ENCODE measurements around the gene SIRT3.
"Not testable (repeated sequence)": the region's sequence is repeated elsewhere in the genome, so short reads cannot be mapped to it uniquely, and the experiment has no call there.

SIRT3 gene

GRCh38 chr11:230431-230830 is 5.7 kb downstream of the SIRT3 start:
- Histone ChIP-seq H3K27me3 (ENCODE audit: control insufficient read depth, insufficient read depth, low read length) (no peaks in the 10 kb centered on the region), H3K9ac (ENCODE audit: low read length) (no peak overlapping the region), H3K9me3 (ENCODE audit: control insufficient read depth, low read length) (no peaks in the 10 kb centered on the region), H3K4me3 (ENCODE audit: low read length) (no peak overlapping the region), H3K4me1 (ENCODE audit: control insufficient read depth, insufficient read depth, low read length) (peaks cover 2% of the 10 kb centered on the region), H3K36me3 (ENCODE audit: control insufficient read depth, insufficient read depth, low read length) (no peaks in the 10 kb centered on the region)

GRCh38 chr11:227824-228379 is 8.2 kb downstream of the SIRT3 start:
- no peaks in the 10 kb centered on the region for H3K4me1 ChIP-seq (ENCODE audit: control insufficient read depth, insufficient read depth, low read length)
- H3K36me3 ChIP-seq (ENCODE audit: control insufficient read depth, insufficient read depth, low read length) = no peaks in the 10 kb centered on the region
- no peak overlapping the region for H3K9ac ChIP-seq (ENCODE audit: low read length)
- H3K27me3 ChIP-seq (ENCODE audit: control insufficient read depth, insufficient read depth, low read length) = no peaks in the 10 kb centered on the region
- no peak overlapping the region for H3K4me3 ChIP-seq (ENCODE audit: low read length)
- no peaks in the 10 kb centered on the region for H3K9me3 ChIP-seq (ENCODE audit: control insufficient read depth, low read length)

GRCh38 chr11:225734-226453 is 10.2 kb downstream of the SIRT3 start:
- no peaks in the 10 kb centered on the region for H3K27me3 ChIP-seq (ENCODE audit: control insufficient read depth, insufficient read depth, low read length)
- no peaks in the 10 kb centered on the region for H3K9me3 ChIP-seq (ENCODE audit: control insufficient read depth, low read length)
- H3K4me3 ChIP-seq (ENCODE audit: low read length) = no peak overlapping the region
- H3K36me3 ChIP-seq (ENCODE audit: control insufficient read depth, insufficient read depth, low read length) = no peaks in the 10 kb centered on the region
- no peaks in the 10 kb centered on the region for H3K4me1 ChIP-seq (ENCODE audit: control insufficient read depth, insufficient read depth, low read length)
- H3K9ac ChIP-seq (ENCODE audit: low read length) = no peak overlapping the region

GRCh38 chr11:224424-224823 is 11.7 kb downstream of the SIRT3 start:
- Histone ChIP-seq H3K9me3 (ENCODE audit: control insufficient read depth, low read length) (no peaks in the 10 kb centered on the region), H3K9ac (ENCODE audit: low read length) (no peak overlapping the region), H3K27me3 (ENCODE audit: control insufficient read depth, insufficient read depth, low read length) (no peaks in the 10 kb centered on the region), H3K4me1 (ENCODE audit: control insufficient read depth, insufficient read depth, low read length) (no peaks in the 10 kb centered on the region), H3K4me3 (ENCODE audit: low read length) (no peak overlapping the region), H3K36me3 (ENCODE audit: control insufficient read depth, insufficient read depth, low read length) (no peaks in the 10 kb centered on the region)

- no peaks in the 10 kb centered on the region for H3K4me1 ChIP-seq (ENCODE audit: control insufficient read depth, insufficient read depth, low read length)
- H3K4me3 ChIP-seq (ENCODE audit: low read length) = no peak overlapping the region
- H3K36me3 ChIP-seq (ENCODE audit: control insufficient read depth, insufficient read depth, low read length) = no peaks in the 10 kb centered on the region
- no peaks in the 10 kb centered on the region for H3K27me3 ChIP-seq (ENCODE audit: control insufficient read depth, insufficient read depth, low read length)
- no peak overlapping the region for H3K9ac ChIP-seq (ENCODE audit: low read length)
- H3K9me3 ChIP-seq (ENCODE audit: control insufficient read depth, low read length) = no peaks in the 10 kb centered on the region
These were observed 12.3 kb downstream of the SIRT3 start for GRCh38 chr11:223884-224283.

- no peaks in the 10 kb centered on the region for H3K36me3 ChIP-seq (ENCODE audit: control insufficient read depth, insufficient read depth, low read length)
- no peak overlapping the region for H3K9ac ChIP-seq (ENCODE audit: low read length)
- H3K4me1 ChIP-seq (ENCODE audit: control insufficient read depth, insufficient read depth, low read length) = no peaks in the 10 kb centered on the region
- no peak overlapping the region for H3K4me3 ChIP-seq (ENCODE audit: low read length)
- H3K9me3 ChIP-seq (ENCODE audit: control insufficient read depth, low read length) = no peaks in the 10 kb centered on the region
- no peaks in the 10 kb centered on the region for H3K27me3 ChIP-seq (ENCODE audit: control insufficient read depth, insufficient read depth, low read length)
These were observed 12.9 kb downstream of the SIRT3 start for GRCh38 chr11:223026-223789.

GRCh38 chr11:221998-222789 is 13.9 kb downstream of the SIRT3 start:
- Histone ChIP-seq H3K36me3 (ENCODE audit: control insufficient read depth, insufficient read depth, low read length) (no peaks in the 10 kb centered on the region), H3K27me3 (ENCODE audit: control insufficient read depth, insufficient read depth, low read length) (no peaks in the 10 kb centered on the region), H3K4me1 (ENCODE audit: control insufficient read depth, insufficient read depth, low read length) (no peaks in the 10 kb centered on the region), H3K9me3 (ENCODE audit: control insufficient read depth, low read length) (no peaks in the 10 kb centered on the region), H3K9ac (ENCODE audit: low read length) (no peak overlapping the region), H3K4me3 (ENCODE audit: low read length) (no peak overlapping the region)

- Histone ChIP-seq H3K4me3 (ENCODE audit: low read length) (no peak overlapping the region), H3K9ac (ENCODE audit: low read length) (no peak overlapping the region), H3K4me1 (ENCODE audit: control insufficient read depth, insufficient read depth, low read length) (no peaks in the 10 kb centered on the region), H3K27me3 (ENCODE audit: control insufficient read depth, insufficient read depth, low read length) (no peaks in the 10 kb centered on the region), H3K9me3 (ENCODE audit: control insufficient read depth, low read length) (no peaks in the 10 kb centered on the region), H3K36me3 (ENCODE audit: control insufficient read depth, insufficient read depth, low read length) (no peaks in the 10 kb centered on the region)
These were observed 14.6 kb downstream of the SIRT3 start for GRCh38 chr11:221539-221938.

- not testable (repeated sequence) for H3K9me3 ChIP-seq (ENCODE audit: control insufficient read depth, low read length); H3K4me3 ChIP-seq (ENCODE audit: low read length); H3K27me3 ChIP-seq (ENCODE audit: control insufficient read depth, insufficient read depth, low read length); H3K36me3 ChIP-seq (ENCODE audit: control insufficient read depth, insufficient read depth, low read length); H3K4me1 ChIP-seq (ENCODE audit: control insufficient read depth, insufficient read depth, low read length); H3K9ac ChIP-seq (ENCODE audit: low read length)
These were observed 15.4 kb downstream of the SIRT3 start for GRCh38 chr11:220641-221215.

GRCh38 chr11:218815-219593 is 17.1 kb downstream of the SIRT3 start:
- no peak overlapping the region for H3K4me3 ChIP-seq (ENCODE audit: low read length)
- no peaks in the 10 kb centered on the region for H3K4me1 ChIP-seq (ENCODE audit: control insufficient read depth, insufficient read depth, low read length)
- H3K36me3 ChIP-seq (ENCODE audit: control insufficient read depth, insufficient read depth, low read length) = no peaks in the 10 kb centered on the region
- H3K27me3 ChIP-seq (ENCODE audit: control insufficient read depth, insufficient read depth, low read length) = no peaks in the 10 kb centered on the region
- H3K9me3 ChIP-seq (ENCODE audit: control insufficient read depth, low read length) = no peaks in the 10 kb centered on the region
- no peak overlapping the region for H3K9ac ChIP-seq (ENCODE audit: low read length)

- peaks cover 8% of the 10 kb centered on the region for H3K36me3 ChIP-seq (ENCODE audit: control insufficient read depth, insufficient read depth, low read length)
These were observed 18.4 kb downstream of the SIRT3 start for GRCh38 chr11:217704-218103.

More at GRCh38 chr11:217704-218103, 18.4 kb downstream of the SIRT3 start:
- Histone ChIP-seq H3K4me1 (ENCODE audit: control insufficient read depth, insufficient read depth, low read length) (no peaks in the 10 kb centered on the region), H3K27me3 (ENCODE audit: control insufficient read depth, insufficient read depth, low read length) (no peaks in the 10 kb centered on the region), H3K4me3 (ENCODE audit: low read length) (no peak overlapping the region), H3K9me3 (ENCODE audit: control insufficient read depth, low read length) (no peaks in the 10 kb centered on the region), H3K9ac (ENCODE audit: low read length) (no peak overlapping the region)
